ENCODE results near the gene PILRA. TPM values are rescaled to one million over a fixed set of nuclear protein-coding genes. Genes with fewer than 3 reads are reported as not detected.
"Not testable (repeated sequence)": the region's sequence is repeated elsewhere in the genome, so short reads cannot be mapped to it uniquely, and the experiment has no call there.

PILRA gene
- total RNA-seq, 1 experiment from 2014 or later = 3.2 TPM

- no peak overlapping the region for H2BK15ac ChIP-seq (ENCODE audit: low read depth, low read length)
- no peaks in the 10 kb centered on the region for H4K20me1 ChIP-seq (ENCODE audit: control insufficient read depth, insufficient read depth, insufficient read length)
- no peak overlapping the region for H3K56ac ChIP-seq (ENCODE audit: insufficient read length, low read depth, low read length)
- H3K4ac ChIP-seq (ENCODE audit: low read depth, low read length) = no peak overlapping the region
- WGBS (ENCODE audit: extremely low coverage, insufficient read length, low lambda C conversion rate) = no CpG with 5 or more reads among the region's 6 CpGs
- Mint-ChIP-seq H3K9me3 (no peaks in the 10 kb centered on the region), H3K27ac (peak overlapping the region in 2 of 3 experiments; percentile 16 to 75; a peak in 3 of 7 replicates), H3K36me3 (ENCODE audit: insufficient read depth in 1 of 3, low read depth in 3 of 3) (peaks cover 43 to 83% (median 74%) of the 10 kb centered on the region in 3 experiments; a peak in 6 of 7 replicates), H3K4me3 (peak overlapping the region in 1 of 2 experiments; percentile 59; a peak in 1 of 5 replicates), H3K4me1 (no peaks in the 10 kb centered on the region), H3K27me3 (ENCODE audit: low read depth) (no peaks in the 10 kb centered on the region)
- no peak overlapping the region for H2AFZ ChIP-seq (ENCODE audit: low read length)
- H3K79me1 ChIP-seq (ENCODE audit: insufficient read depth, low read depth, low read length, poor library complexity, severe bottlenecking) = no peaks in the 10 kb centered on the region
- no peak overlapping the region for H3K23ac ChIP-seq (ENCODE audit: insufficient read length, low read depth, low read length)
- no peaks in the 10 kb centered on the region for H3K4me1 ChIP-seq (ENCODE audit: insufficient read depth, low read length)
- no peak overlapping the region for H2BK5ac ChIP-seq (ENCODE audit: insufficient read length, low read length)
- no peak overlapping the region for H2BK20ac ChIP-seq (ENCODE audit: low read depth, low read length, poor library complexity, severe bottlenecking)
- no peak overlapping the region for H2BK12ac ChIP-seq (ENCODE audit: insufficient read length, low read depth, low read length)
- H3K27me3 ChIP-seq (ENCODE audit: insufficient read depth, low read length) = no peaks in the 10 kb centered on the region
- H3K9ac ChIP-seq (ENCODE audit: extremely low read depth, insufficient read length, low read length) = no peak overlapping the region
- H3K18ac ChIP-seq (ENCODE audit: insufficient read length, low read depth, low read length) = no peak overlapping the region
- no peak overlapping the region for H4K5ac ChIP-seq (ENCODE audit: insufficient read length, low read depth, low read length)
- H2BK120ac ChIP-seq (ENCODE audit: low read depth, low read length, poor library complexity, severe bottlenecking) = no peak overlapping the region
- H3K9me3 ChIP-seq (ENCODE audit: control insufficient read depth, low read depth, low read length) = no peaks in the 10 kb centered on the region
- no peaks in the 10 kb centered on the region for H3K79me2 ChIP-seq (ENCODE audit: insufficient read depth, low read length)
- no peak overlapping the region for H4K91ac ChIP-seq (ENCODE audit: insufficient read length, low read depth, low read length)
- H4K8ac ChIP-seq (replicated peaks; ENCODE audit: insufficient read length, low read depth, low read length) = no peak overlapping the region
- peak; percentile 17 for DNase-seq
- no peak overlapping the region for H3T11ph ChIP-seq (ENCODE audit: low read length)
- no peak overlapping the region for H2AK5ac ChIP-seq (ENCODE audit: insufficient read length, low read length)
- H3K27ac ChIP-seq (ENCODE audit: insufficient read length, low read depth, low read length) = no peak overlapping the region
- no peak overlapping the region for H3K14ac ChIP-seq (ENCODE audit: insufficient read depth, low read length)
- H3K4me2 ChIP-seq (ENCODE audit: insufficient read depth, insufficient read length, low read length) = no peak overlapping the region
- TF ChIP-seq CTCF (conservative IDR thresholded peaks at IDR 0.05) = no peak
- H3K23me2 ChIP-seq (ENCODE audit: insufficient read length, low read depth, low read length, poor library complexity, severe bottlenecking) = no peaks in the 10 kb centered on the region
Measured at GRCh38 chr7:100351657-100352058, 21.6 kb upstream of the PILRA start.

GRCh38 chr7:100352230-100352781 lies 21.0 kb upstream of the PILRA start:
- H3K56ac ChIP-seq (ENCODE audit: insufficient read length, low read depth, low read length) = not testable (repeated sequence)
- no CpG with 5 or more reads among the region's 18 CpGs for WGBS (ENCODE audit: extremely low coverage, insufficient read length, low lambda C conversion rate)
- peak; percentile 14 for DNase-seq

More at GRCh38 chr7:100352230-100352781, 21.0 kb upstream of the PILRA start:
- not testable (repeated sequence) for H2AFZ ChIP-seq (ENCODE audit: low read length); H2BK15ac ChIP-seq (ENCODE audit: low read depth, low read length); H3K23me2 ChIP-seq (ENCODE audit: insufficient read length, low read depth, low read length, poor library complexity, severe bottlenecking); H2AK5ac ChIP-seq (ENCODE audit: insufficient read length, low read length); H2BK12ac ChIP-seq (ENCODE audit: insufficient read length, low read depth, low read length); H2BK120ac ChIP-seq (ENCODE audit: low read depth, low read length, poor library complexity, severe bottlenecking); H3K27ac ChIP-seq (ENCODE audit: insufficient read length, low read depth, low read length); H2BK20ac ChIP-seq (ENCODE audit: low read depth, low read length, poor library complexity, severe bottlenecking); H3K4ac ChIP-seq (ENCODE audit: low read depth, low read length); H3K79me1 ChIP-seq (ENCODE audit: insufficient read depth, low read depth, low read length, poor library complexity, severe bottlenecking); H3K27ac Mint-ChIP-seq; H3K4me1 ChIP-seq (ENCODE audit: insufficient read depth, low read length); H3K27me3 Mint-ChIP-seq (ENCODE audit: low read depth); H3K23ac ChIP-seq (ENCODE audit: insufficient read length, low read depth, low read length); H4K8ac ChIP-seq (replicated peaks; ENCODE audit: insufficient read length, low read depth, low read length); H3K14ac ChIP-seq (ENCODE audit: insufficient read depth, low read length); H3K9me3 ChIP-seq (ENCODE audit: control insufficient read depth, low read depth, low read length); H3K4me3 Mint-ChIP-seq; H3K4me1 Mint-ChIP-seq; H3K9ac ChIP-seq (ENCODE audit: extremely low read depth, insufficient read length, low read length); H3K79me2 ChIP-seq (ENCODE audit: insufficient read depth, low read length); H4K91ac ChIP-seq (ENCODE audit: insufficient read length, low read depth, low read length); H3K4me2 ChIP-seq (ENCODE audit: insufficient read depth, insufficient read length, low read length); H4K20me1 ChIP-seq (ENCODE audit: control insufficient read depth, insufficient read depth, insufficient read length); H3T11ph ChIP-seq (ENCODE audit: low read length); H3K18ac ChIP-seq (ENCODE audit: insufficient read length, low read depth, low read length); H3K9me3 Mint-ChIP-seq; H4K5ac ChIP-seq (ENCODE audit: insufficient read length, low read depth, low read length); H2BK5ac ChIP-seq (ENCODE audit: insufficient read length, low read length); H3K27me3 ChIP-seq (ENCODE audit: insufficient read depth, low read length)
- peaks cover 40 to 82% (median 72%) of the 10 kb centered on the region in 3 experiments; a peak in 6 of 7 replicates for H3K36me3 Mint-ChIP-seq (ENCODE audit: insufficient read depth in 1 of 3, low read depth in 3 of 3)

All from H9 (cell line).